22Rv1 (cell line): Measurements from ENCODE around the gene CLK3.

Source experiments
- ZFX ChIP-seq: fragments of 450-650 bp; IDR thresholded peaks from 2 replicates; pipeline ENCODE4 v1.6.1; 2017; ENCODE audit warnings: antibody characterized with exemption, borderline replicate concordance
- TF ChIP-seq, protein P1 (sequence below): fragments of 450-650 bp; IDR thresholded peaks from 2 replicates; pipeline ENCODE4 v1.5.1; 2017; ENCODE audit warnings: mild to moderate bottlenecking

DNA sequence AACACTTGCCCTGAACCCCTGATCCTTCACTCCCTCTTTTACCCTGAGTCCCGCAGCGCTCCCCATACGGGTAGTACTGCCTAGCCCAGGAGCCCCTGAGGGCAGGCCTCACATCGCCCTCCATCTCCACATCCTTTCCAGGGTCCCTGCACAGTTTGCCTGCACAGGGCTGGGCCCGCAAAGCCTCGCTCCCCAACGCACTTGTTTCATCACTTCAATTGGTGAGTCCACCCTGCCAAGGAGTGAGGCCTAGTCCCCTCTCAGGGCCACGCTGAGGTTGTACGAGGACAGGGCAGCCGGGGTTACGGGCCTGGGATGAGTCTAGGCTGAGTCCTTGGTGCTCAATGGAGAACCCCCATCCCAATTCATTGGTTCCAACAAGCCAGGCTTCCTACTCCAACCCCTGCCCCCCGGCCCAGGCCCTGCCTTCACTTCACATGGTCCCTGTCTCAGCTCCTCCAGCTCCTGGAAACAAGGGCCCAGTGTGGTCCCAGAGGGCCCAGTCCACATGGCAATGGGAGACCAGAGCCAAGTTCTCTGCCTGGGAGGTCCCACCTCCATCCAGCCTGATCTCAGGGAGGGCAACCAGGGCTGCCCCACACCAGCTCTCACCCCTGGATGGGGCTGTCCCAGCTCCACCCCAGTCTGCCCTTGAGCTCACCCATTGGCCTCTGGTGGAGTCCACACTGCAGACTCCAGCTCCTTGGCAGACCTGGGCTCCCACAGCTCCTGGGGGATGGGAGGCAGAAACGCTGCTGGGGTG lies 12.4 kb upstream of the CLK3 start:
- no peak for TF ChIP-seq ZFX
- TF ChIP-seq, protein P1, sequence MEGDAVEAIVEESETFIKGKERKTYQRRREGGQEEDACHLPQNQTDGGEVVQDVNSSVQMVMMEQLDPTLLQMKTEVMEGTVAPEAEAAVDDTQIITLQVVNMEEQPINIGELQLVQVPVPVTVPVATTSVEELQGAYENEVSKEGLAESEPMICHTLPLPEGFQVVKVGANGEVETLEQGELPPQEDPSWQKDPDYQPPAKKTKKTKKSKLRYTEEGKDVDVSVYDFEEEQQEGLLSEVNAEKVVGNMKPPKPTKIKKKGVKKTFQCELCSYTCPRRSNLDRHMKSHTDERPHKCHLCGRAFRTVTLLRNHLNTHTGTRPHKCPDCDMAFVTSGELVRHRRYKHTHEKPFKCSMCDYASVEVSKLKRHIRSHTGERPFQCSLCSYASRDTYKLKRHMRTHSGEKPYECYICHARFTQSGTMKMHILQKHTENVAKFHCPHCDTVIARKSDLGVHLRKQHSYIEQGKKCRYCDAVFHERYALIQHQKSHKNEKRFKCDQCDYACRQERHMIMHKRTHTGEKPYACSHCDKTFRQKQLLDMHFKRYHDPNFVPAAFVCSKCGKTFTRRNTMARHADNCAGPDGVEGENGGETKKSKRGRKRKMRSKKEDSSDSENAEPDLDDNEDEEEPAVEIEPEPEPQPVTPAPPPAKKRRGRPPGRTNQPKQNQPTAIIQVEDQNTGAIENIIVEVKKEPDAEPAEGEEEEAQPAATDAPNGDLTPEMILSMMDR = no peak
